ENCODE results near the gene CASKIN1. TPM values are rescaled to one million over a fixed set of nuclear protein-coding genes. Genes with fewer than 3 reads are reported as not detected.

Gene CASKIN1
- total RNA-seq, 4 donors from 2014 or later: under 0.01 to 0.14 TPM; not detected in 2

DNA sequence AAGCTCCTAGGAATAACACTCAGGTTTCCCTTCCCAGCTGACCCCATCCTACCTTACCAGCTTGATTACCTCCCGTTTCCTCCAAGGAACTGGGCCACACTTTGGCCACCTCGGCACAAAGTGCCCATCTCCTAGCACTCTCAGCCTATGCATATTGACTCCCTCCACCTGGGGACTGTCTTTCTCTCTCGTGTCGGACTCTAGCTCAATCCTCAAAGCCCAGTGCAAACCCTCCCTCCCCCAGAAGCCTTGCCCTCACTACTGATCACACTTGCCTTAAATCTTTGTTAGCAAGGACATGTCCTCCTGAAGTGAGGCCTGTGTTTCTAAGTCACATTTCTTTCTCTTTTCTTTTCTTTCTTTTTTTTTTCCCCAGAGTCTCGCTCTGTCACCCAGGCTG lies 50.6 kb downstream of the CASKIN1 start:
- H3K27me3 ChIP-seq: no peaks in the 10 kb centered on the region
- 84 to 100% methylated on average over 1 to 5 of the region's 5 CpGs for WGBS, 2 donors (ENCODE audit: low coverage in 1 of 2)
- no peaks in the 10 kb centered on the region for H3K36me3 ChIP-seq
- intact Hi-C loops (cut with DNase I; ENCODE audit: low total_unique reads): no loop called here
- TF ChIP-seq POLR2A (IDR thresholded peaks at IDR 0.05): no peak
- TF ChIP-seq, protein P1, sequence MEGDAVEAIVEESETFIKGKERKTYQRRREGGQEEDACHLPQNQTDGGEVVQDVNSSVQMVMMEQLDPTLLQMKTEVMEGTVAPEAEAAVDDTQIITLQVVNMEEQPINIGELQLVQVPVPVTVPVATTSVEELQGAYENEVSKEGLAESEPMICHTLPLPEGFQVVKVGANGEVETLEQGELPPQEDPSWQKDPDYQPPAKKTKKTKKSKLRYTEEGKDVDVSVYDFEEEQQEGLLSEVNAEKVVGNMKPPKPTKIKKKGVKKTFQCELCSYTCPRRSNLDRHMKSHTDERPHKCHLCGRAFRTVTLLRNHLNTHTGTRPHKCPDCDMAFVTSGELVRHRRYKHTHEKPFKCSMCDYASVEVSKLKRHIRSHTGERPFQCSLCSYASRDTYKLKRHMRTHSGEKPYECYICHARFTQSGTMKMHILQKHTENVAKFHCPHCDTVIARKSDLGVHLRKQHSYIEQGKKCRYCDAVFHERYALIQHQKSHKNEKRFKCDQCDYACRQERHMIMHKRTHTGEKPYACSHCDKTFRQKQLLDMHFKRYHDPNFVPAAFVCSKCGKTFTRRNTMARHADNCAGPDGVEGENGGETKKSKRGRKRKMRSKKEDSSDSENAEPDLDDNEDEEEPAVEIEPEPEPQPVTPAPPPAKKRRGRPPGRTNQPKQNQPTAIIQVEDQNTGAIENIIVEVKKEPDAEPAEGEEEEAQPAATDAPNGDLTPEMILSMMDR (IDR thresholded peaks at IDR 0.05): no peak
- TF ChIP-seq EP300 (IDR thresholded peaks at IDR 0.05; ENCODE audit: low read depth): no peak
- no peak for TF ChIP-seq POLR2AphosphoS5 (IDR thresholded peaks at IDR 0.05)
- H3K9me3 ChIP-seq: no peaks in the 10 kb centered on the region
- H3K4me3 ChIP-seq: no peak overlapping the region
- no peak overlapping the region for H3K27ac ChIP-seq
- no peak for DNase-seq
- in situ Hi-C loops (cut with MboI; ENCODE audit: low pct_ligation_motif_present in 1 of 4, low pct_unique_long_range_greater_than_20kb in 1 of 4, low sequenced_read_pairs in 3 of 4): loop anchor here (10.0 to 25.0 kb wide), 3 partner anchors 121 to 134 kb away; partner anchors contain the start of genes NHERF2 (in 2 of the 4), NPW (in 2 of the 4) and ZNF598 (in 1 of the 4)
- H3K4me1 ChIP-seq: peaks cover 18 to 36% (median 29%) of the 10 kb centered on the region in 4 donors

DNA sequence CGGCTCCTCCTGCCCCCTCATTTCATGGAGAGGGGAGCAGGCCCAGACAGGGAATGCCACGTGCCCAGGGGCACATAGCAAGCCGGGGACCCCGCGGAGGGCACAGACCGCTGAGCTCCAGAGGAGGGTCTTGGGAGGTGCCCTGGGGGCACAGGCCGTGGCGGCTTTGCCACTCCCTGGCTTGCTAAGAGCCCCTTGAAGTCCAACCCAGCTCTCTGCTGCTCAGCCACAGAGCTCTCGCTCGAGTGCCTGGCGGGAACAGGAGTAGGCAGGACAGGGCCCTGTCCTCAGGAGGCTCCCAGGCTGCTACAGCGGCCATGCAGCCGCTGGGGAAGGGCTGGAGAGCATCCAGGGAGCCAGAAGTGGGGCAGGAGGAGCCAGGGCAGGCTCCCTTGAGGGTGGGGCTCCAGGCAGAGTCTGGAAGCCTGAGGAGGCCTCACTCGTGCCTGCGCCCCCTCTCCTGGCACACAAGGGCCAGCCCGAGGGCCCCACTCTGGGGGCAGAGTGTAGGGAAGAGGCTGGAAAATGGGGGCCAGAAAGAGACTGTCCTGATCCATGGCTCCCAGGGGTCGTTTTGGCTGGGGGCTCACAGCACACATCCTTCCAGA lies 52.4 kb downstream of the CASKIN1 start:
- TF ChIP-seq POLR2A (IDR thresholded peaks at IDR 0.05): no peak
- no peak for TF ChIP-seq EP300 (IDR thresholded peaks at IDR 0.05; ENCODE audit: low read depth)
- no peak for TF ChIP-seq POLR2AphosphoS5 (IDR thresholded peaks at IDR 0.05)
- TF ChIP-seq, protein P1 (IDR thresholded peaks at IDR 0.05): no peak

DNA sequence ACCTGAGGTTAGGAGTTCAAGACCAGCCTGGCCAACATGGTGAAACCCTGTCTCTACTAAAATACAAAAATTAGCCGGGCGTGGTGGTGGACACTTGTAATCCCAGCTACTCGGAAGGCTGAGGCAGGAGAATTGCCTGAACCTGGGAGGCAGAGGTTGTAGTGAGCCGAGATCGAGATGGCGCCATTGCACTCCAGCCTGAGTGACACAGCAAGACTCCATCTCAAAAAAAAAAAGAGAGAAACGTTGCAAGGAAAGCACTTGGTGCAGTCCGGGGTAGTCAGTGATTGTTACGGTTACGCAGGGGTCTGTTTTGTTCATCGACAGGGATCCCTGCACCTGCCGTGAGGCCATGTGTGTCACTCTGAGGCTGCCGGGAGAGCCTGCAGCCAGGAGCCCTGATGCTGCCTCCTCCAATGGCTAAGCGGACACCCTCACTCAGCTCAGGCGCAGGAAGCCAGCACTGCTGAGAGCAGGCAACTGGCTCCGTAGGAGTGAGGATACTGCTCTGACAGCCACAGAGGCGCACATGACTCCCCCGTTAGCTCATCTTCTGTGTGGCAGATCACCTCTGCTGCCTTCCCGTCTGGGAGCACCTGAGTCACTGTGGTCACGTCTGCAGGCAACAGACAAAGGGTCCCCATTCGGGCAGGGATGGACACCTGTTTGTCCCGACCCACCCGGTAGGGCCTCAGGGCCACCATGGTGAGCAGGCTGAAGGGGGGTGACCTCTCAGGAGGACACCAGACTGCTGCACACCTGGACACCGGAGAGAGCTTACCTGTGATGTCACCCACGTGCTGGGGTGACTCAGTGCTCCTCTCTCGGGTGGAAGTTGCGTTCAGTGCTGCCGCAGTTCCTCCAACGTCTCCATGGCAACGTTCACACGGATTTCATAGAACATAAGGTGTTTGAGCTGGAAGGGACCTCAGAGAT lies 53.2 kb downstream of the CASKIN1 start:
- no peaks in the 10 kb centered on the region for H3K36me3 ChIP-seq
- TF ChIP-seq POLR2A (IDR thresholded peaks at IDR 0.05) (no peak), EP300 (IDR thresholded peaks at IDR 0.05; ENCODE audit: low read depth) (no peak), POLR2AphosphoS5 (IDR thresholded peaks at IDR 0.05) (no peak)
- TF ChIP-seq, protein P1 (IDR thresholded peaks at IDR 0.05): no peak
- intact Hi-C loops (cut with DNase I; ENCODE audit: low total_unique reads): no loop called here
- no peaks in the 10 kb centered on the region for H3K27me3 ChIP-seq
- DNase-seq: no peak
- 73 to 76% methylated on average over 7 to 31 of the region's 31 CpGs for WGBS, 2 donors (ENCODE audit: low coverage in 1 of 2)
- no peaks in the 10 kb centered on the region for H3K9me3 ChIP-seq
- H3K4me1 ChIP-seq: peaks cover 0 to 25% (median 14%) of the 10 kb centered on the region in 4 donors
- in situ Hi-C loops (cut with MboI; ENCODE audit: low pct_ligation_motif_present in 1 of 4, low pct_unique_long_range_greater_than_20kb in 1 of 4, low sequenced_read_pairs in 3 of 4): loop anchor here (10.0 to 25.0 kb wide), 3 partner anchors 118 to 131 kb away; partner anchors contain the start of genes NHERF2 (in 2 of the 4), NPW (in 2 of the 4) and ZNF598 (in 1 of the 4)
- no peak overlapping the region for H3K27ac ChIP-seq
- H3K4me3 ChIP-seq: no peak overlapping the region

More for the DNA sequence above, 52.4 kb downstream of the CASKIN1 start:
- H3K36me3 ChIP-seq: no peaks in the 10 kb centered on the region
- in situ Hi-C loops (cut with MboI; ENCODE audit: low pct_ligation_motif_present in 1 of 4, low pct_unique_long_range_greater_than_20kb in 1 of 4, low sequenced_read_pairs in 3 of 4): loop anchor here (10.0 to 25.0 kb wide), 3 partner anchors 119 to 132 kb away; partner anchors contain the start of genes NHERF2 (in 2 of the 4), NPW (in 2 of the 4) and ZNF598 (in 1 of the 4)
- no peak overlapping the region for H3K27ac ChIP-seq
- H3K4me1 ChIP-seq: peaks cover 4 to 31% (median 19%) of the 10 kb centered on the region in 4 donors
- 79 to 80% methylated on average over 5 to 16 of the region's 17 CpGs for WGBS, 2 donors (ENCODE audit: low coverage in 1 of 2)
- H3K9me3 ChIP-seq: no peaks in the 10 kb centered on the region
- no peak for DNase-seq
- no peak overlapping the region for H3K4me3 ChIP-seq
- intact Hi-C loops (cut with DNase I; ENCODE audit: low total_unique reads): no loop called here
- H3K27me3 ChIP-seq: no peaks in the 10 kb centered on the region
